Fibroblast of pulmonary artery (primary cell): ENCODE data around the gene PRTN3.

Source experiments
- DNase-seq: peaks from one replicate; pipeline ENCODE4 v3.0.0-alpha.2; 2010; ENCODE audit warnings: low read depth
- H3K4me3 ChIP-seq: replicated peaks from 2 replicates; pipeline ENCODE4 v1.5.1; 2011; ENCODE audit warnings: low read depth, mild to moderate bottlenecking, control low read depth, low read length, moderate library complexity
- TF ChIP-seq, protein P1 (sequence below): IDR thresholded peaks from 2 replicates; pipeline ENCODE4 v1.5.1; 2011; ENCODE audit warnings: mild to moderate bottlenecking, control low read depth, low read length, inconsistent platforms; ENCODE audit errors: missing control alignments

The PRTN3 gene, protein sequence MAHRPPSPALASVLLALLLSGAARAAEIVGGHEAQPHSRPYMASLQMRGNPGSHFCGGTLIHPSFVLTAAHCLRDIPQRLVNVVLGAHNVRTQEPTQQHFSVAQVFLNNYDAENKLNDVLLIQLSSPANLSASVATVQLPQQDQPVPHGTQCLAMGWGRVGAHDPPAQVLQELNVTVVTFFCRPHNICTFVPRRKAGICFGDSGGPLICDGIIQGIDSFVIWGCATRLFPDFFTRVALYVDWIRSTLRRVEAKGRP

DNA sequence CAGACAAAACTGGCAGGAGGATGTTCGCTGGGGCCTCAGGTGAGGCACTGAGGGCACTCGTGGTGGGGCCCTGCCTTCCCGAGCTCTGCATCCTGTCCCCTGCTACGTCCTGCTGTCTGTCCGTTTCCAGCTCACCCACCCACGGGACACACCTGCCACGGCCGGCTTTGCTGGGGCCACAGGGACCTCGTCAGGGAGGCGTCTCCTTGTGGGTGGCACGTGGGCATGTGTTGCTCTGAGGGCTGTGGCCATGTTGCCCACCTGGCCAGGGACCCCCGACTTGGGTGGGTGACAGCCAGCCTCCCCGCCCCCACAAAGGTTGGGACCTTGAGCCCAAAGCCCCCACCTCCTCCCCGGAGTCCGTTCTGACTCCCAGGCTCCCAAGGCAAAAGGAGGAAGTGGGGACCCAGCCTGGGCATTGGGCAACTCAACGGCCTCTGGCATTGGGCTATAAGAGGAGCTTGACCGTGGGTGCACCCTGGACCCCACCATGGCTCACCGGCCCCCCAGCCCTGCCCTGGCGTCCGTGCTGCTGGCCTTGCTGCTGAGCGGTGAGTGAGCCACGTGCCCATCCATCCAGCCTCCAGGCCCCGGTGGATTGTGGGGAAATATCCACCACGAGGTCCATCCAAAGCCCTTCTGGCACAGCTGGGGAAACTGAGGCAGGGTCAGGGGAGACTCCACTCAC, at the start of gene PRTN3:
Gene PRTN3, plus strand, starts transcription at position 481 of the 688 bp plus-strand sequence. Its CDS starts 10 bp downstream, at position 491.
- H3K4me3 ChIP-seq = no peak within 1 kb of the TSS
- DNase-seq = no peak
- TF ChIP-seq, protein P1, sequence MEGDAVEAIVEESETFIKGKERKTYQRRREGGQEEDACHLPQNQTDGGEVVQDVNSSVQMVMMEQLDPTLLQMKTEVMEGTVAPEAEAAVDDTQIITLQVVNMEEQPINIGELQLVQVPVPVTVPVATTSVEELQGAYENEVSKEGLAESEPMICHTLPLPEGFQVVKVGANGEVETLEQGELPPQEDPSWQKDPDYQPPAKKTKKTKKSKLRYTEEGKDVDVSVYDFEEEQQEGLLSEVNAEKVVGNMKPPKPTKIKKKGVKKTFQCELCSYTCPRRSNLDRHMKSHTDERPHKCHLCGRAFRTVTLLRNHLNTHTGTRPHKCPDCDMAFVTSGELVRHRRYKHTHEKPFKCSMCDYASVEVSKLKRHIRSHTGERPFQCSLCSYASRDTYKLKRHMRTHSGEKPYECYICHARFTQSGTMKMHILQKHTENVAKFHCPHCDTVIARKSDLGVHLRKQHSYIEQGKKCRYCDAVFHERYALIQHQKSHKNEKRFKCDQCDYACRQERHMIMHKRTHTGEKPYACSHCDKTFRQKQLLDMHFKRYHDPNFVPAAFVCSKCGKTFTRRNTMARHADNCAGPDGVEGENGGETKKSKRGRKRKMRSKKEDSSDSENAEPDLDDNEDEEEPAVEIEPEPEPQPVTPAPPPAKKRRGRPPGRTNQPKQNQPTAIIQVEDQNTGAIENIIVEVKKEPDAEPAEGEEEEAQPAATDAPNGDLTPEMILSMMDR = no peak

DNA sequence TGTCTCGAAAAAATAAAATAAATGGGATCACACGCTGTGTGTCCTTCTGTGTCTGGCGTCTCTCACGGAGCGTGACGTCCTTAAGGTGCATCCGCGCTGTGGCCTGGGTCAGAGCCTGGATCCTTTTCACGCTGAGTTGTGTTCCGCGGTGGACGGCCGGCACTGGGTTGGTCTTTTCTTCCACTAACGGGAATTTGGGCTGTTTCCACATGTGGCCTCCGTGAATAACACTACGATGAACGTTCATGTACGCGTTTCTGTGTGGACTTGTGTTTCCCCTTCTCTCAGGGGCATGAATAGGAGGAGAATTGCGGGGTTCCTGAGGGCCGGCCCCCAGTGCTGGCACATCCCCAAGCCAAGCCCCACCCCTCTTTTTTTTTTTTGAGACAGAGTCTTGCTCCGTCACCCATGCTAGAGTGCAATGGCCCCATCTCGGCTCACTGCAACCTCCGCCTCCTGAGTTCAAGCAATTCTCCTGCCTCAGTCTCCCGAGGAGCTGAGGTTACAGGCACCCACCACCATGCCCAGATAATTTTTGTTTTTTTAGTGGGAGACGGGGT, 49.7 kb upstream of the PRTN3 start:
- no peak for DNase-seq
- no peak overlapping the region for H3K4me3 ChIP-seq

DNA sequence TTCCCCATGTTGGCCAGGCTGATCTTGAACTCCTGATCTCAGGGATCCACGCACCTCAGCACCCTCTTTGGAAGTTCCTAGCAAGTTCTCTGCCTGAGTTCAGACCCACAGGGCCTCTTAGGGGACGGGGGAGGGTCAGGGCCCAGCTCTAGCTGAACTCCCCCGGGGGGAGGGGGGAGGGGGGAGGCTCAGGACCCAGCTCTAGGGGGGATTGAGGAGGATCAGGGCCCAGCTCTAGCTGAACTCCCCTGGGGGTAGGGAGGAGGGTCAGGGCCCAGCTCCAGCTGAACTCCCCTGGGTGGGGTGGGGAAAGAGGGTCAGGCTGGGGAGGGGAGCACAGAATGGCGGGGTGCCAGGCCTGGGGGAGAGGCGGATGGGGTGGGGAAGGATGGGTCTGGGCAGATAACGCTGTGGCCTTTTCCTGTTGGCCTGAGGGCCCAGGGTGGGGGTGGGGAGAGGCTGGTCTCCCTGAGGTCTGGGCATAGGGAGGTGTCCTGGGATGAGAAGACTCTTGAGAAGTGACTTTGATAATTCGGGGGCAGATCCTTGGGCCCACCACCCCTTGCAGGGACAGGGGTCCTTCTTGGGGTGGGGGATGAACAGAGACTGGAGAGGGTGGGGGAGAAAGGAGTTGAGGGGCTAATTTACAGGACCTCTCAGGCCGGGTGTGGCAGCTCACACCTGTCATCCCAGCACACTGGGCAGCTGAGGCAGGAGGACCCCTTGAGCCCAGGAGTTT, 49.1 kb upstream of the PRTN3 start:
- H3K4me3 ChIP-seq = no peak overlapping the region
- TF ChIP-seq, protein P1 = no peak
- DNase-seq = no peak

More for the DNA sequence above, 49.7 kb upstream of the PRTN3 start:
- TF ChIP-seq, protein P1 = no peak

DNA sequence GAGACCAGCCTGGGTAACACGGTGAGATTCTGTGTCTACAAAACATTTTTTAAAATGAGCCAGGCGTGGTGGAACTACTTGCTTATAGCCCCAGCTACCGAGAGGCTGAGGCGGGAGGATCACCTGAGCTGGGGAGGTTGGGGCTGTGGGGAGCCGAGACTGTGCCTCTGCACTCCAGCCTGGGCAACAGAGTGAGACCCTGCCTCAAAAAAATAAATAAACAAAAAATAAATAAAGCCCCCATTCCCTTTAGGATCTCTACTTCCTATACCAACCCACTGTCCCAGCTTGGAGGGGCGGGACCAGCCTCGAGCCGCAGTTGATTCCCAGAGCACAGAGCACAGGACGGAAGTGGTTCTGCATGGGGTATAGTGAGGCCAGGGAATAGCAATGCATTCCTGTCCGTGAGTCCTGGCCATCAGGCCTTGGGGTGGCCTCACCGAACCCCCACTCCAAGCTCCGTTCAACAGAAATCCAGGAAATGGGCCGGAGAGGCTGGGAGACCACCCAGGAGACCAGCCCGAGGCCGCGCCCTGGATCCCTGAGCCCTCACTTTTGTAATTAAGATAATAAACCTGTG, 48.4 kb upstream of the PRTN3 start:
- no peak for DNase-seq
- TF ChIP-seq, protein P1 = no peak
- no peak overlapping the region for H3K4me3 ChIP-seq

DNA sequence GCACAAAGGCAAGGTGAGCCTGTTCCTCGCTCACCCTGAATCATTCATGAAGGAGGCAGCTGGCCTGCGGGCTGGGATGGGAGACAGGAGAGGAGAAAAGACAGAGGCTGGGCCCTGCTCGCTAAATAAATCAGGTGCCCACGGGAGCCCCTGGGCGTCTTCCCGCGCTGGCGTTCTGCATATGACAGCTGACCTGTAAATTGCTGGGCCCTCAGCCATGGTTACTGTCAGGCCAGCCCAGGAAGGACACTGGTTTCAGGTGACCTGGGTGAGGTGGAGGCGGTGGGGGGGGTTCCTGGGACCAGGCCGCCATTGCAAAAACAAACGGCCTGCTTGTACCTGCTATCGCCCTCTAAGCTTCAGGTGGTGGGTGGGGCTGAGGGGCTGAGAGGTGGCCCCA, 47.0 kb upstream of the PRTN3 start:
- no peak overlapping the region for H3K4me3 ChIP-seq
- TF ChIP-seq, protein P1 = no peak
- no peak for DNase-seq

DNA sequence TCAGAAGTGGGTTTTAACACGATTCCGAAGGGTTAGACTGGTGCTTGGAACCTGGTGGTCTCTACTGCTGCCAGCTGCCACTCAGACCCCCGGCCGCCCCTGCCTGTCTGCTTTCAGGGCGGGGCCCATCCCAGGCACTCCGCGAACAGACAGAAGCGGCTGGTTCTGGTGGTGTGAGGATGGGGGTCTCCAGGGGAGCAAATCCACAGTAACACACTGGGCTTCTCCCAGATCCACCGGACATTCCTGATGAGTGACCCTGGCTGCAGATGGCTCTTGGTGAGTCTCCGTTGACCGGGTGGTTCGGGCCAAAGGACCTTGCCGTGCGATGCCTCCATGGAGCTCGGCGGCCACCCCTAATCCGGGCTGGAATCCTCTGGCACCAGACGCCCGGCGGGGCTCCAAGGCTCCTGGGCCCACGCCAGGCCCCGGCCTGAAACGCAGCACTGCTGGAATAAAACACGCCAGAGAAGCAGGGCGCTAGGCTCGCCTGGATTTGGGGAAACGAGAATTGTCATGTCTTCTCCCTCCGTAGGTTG, 45.7 kb upstream of the PRTN3 start:
- no peak for DNase-seq
- no peak overlapping the region for H3K4me3 ChIP-seq
- TF ChIP-seq, protein P1 = no peak
